Endodermal cell (in vitro differentiated cells): Measurements from ENCODE around the gene GNB1. TPM values are rescaled to one million over a fixed set of nuclear protein-coding genes. Genes with fewer than 3 reads are reported as not detected.
"Not testable (repeated sequence)": the region's sequence is repeated elsewhere in the genome, so short reads cannot be mapped to it uniquely, and the experiment has no call there.

Experiments used
- DNase-seq: peaks from one replicate; pipeline ENCODE4 v3.0.0-alpha.2; 2017
- H3K27ac ChIP-seq: 2 replicates; pipeline ENCODE4 v1.5.1; 2013; ENCODE audit warnings: mild to moderate bottlenecking, low read depth, low read length, moderate library complexity
- H3K27me3 ChIP-seq: 2 replicates; pipeline ENCODE4 v1.6.1; 2013; ENCODE audit warnings: mild to moderate bottlenecking, low read length, moderate library complexity; ENCODE audit not compliant: insufficient read depth, control insufficient read depth, poor library complexity, severe bottlenecking
- H3K36me3 ChIP-seq: 2 replicates; pipeline ENCODE4 v1.7.0; 2013; ENCODE audit warnings: mild to moderate bottlenecking, low read length, moderate library complexity; ENCODE audit not compliant: control insufficient read depth, insufficient read depth
- H3K4me1 ChIP-seq: one replicate; pipeline ENCODE4 v1.7.0; 2013; ENCODE audit warnings: low read length; ENCODE audit not compliant: control insufficient read depth, insufficient read depth
- H3K4me3 ChIP-seq: 2 replicates; pipeline ENCODE4 v1.5.1; 2013; ENCODE audit warnings: mild to moderate bottlenecking, low read length, moderate library complexity
- H3K9ac ChIP-seq: 2 replicates; pipeline ENCODE4 v1.6.1; 2013; ENCODE audit warnings: mild to moderate bottlenecking, low read length, moderate library complexity; ENCODE audit not compliant: poor library complexity, severe bottlenecking; ENCODE audit errors: extremely low read depth
- H3K9me3 ChIP-seq: 2 replicates; pipeline ENCODE4 v1.6.1; 2013; ENCODE audit warnings: mild to moderate bottlenecking, low read length, moderate library complexity; ENCODE audit not compliant: control insufficient read depth
- H3K27ac Mint-ChIP-seq: 2 replicates; pipeline ENCODE4 v1.8.0; 2020; ENCODE audit warnings: mixed read lengths
- H3K27me3 Mint-ChIP-seq: 2 replicates; pipeline ENCODE4 v1.8.0; 2021; ENCODE audit warnings: mild to moderate bottlenecking, mixed read lengths; ENCODE audit not compliant: insufficient read depth
- H3K36me3 Mint-ChIP-seq: 2 replicates; pipeline ENCODE4 v1.8.0; 2020; ENCODE audit warnings: low read depth, mixed read lengths
- H3K4me1 Mint-ChIP-seq: 2 replicates; pipeline ENCODE4 v1.8.0; 2020; ENCODE audit warnings: mixed read lengths
- H3K4me3 Mint-ChIP-seq: 2 replicates; pipeline ENCODE4 v1.8.0; 2020; ENCODE audit warnings: mild to moderate bottlenecking, moderate library complexity, mixed read lengths
- H3K9me3 Mint-ChIP-seq: 2 replicates; pipeline ENCODE4 v1.8.0; 2020; ENCODE audit warnings: mild to moderate bottlenecking, mixed read lengths
- WGBS, 2 experiments: methylation state at CpG; one replicate each; pipeline versions ENCODE4 v1.1.5 to v1.1.7; 2013; ENCODE audit warnings: missing lambda C conversion rate in 2 of 2, mixed read lengths in 1 of 2; ENCODE audit not compliant: insufficient coverage in 1 of 2, insufficient read length in 1 of 2; 5-methylcytosine and 5-hydroxymethylcytosine counted together
- total RNA-seq, 2 donors: library from RNA; stranded (reverse); fragmentation: NEBNext Ultra II Directional in 1 of 2; extraction: Animal tissue kit (Norgen Biotek cat#: 25700) in 1 of 2; gene quantifications; 2 replicates in 1 of 2; 3 replicates in 1 of 2; pipeline ENCODE4 v1.2.1, GENCODE V29; 2021
- TF ChIP-seq, protein P1 (sequence below): fragments of 200-600 bp; sonication (generic); conservative IDR thresholded peaks from 2 replicates; pipeline ENCODE4 v1.5.0; 2021; ENCODE audit warnings: antibody characterized with exemption, mild to moderate bottlenecking

Gene GNB1
- total RNA-seq, 2 donors from 2014 or later: 369 to 371 TPM

DNA sequence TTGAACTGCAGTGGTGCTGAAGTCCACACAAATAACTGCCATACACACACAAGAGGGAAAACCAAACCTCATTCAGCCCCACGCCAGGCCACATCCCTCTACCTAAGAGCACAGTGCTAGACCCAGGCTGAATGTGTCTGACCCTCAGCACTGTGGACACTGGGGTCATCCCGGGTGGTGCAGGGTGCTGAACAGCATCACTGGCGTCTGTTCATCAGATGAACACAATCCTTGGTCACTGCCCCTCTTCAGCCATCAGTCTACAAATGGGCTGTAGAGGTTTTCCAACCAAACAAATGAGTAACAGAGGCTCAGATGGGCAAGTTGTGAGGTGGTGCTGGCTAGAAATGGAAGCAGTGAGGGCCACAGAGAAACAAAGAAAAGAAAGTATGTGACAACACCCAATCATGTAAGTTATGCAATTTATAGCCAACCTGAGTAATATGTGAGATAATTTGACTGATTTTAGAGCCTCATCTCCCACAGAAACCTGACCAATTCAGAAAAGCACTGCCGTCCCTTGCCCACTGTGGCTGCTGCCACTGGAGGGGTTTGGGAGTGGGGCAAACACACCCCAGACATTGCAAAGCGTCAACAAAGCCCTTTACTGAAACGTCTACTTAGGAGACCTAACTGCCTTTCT lies 27.9 kb downstream of the GNB1 start:
- H3K4me3 ChIP-seq: no peak overlapping the region
- H3K36me3 Mint-ChIP-seq: peaks cover 10% of the 10 kb centered on the region
- H3K27me3 ChIP-seq: no peaks in the 10 kb centered on the region
- H3K9me3 Mint-ChIP-seq: no peaks in the 10 kb centered on the region
- H3K27me3 Mint-ChIP-seq: no peaks in the 10 kb centered on the region
- WGBS, 2 experiments: 90 to 96% methylated on average over 4 to 6 of the region's 6 CpGs
- peaks cover 34% of the 10 kb centered on the region for H3K36me3 ChIP-seq
- H3K9ac ChIP-seq: no peak overlapping the region
- H3K4me1 Mint-ChIP-seq: peaks cover 25% of the 10 kb centered on the region
- H3K27ac Mint-ChIP-seq: no peak overlapping the region
- DNase-seq: no peak
- no peak overlapping the region for H3K4me3 Mint-ChIP-seq
- H3K9me3 ChIP-seq: no peaks in the 10 kb centered on the region
- TF ChIP-seq, protein P1, sequence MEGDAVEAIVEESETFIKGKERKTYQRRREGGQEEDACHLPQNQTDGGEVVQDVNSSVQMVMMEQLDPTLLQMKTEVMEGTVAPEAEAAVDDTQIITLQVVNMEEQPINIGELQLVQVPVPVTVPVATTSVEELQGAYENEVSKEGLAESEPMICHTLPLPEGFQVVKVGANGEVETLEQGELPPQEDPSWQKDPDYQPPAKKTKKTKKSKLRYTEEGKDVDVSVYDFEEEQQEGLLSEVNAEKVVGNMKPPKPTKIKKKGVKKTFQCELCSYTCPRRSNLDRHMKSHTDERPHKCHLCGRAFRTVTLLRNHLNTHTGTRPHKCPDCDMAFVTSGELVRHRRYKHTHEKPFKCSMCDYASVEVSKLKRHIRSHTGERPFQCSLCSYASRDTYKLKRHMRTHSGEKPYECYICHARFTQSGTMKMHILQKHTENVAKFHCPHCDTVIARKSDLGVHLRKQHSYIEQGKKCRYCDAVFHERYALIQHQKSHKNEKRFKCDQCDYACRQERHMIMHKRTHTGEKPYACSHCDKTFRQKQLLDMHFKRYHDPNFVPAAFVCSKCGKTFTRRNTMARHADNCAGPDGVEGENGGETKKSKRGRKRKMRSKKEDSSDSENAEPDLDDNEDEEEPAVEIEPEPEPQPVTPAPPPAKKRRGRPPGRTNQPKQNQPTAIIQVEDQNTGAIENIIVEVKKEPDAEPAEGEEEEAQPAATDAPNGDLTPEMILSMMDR: no peak
- H3K4me1 ChIP-seq: no peaks in the 10 kb centered on the region
- H3K27ac ChIP-seq: no peak overlapping the region

DNA sequence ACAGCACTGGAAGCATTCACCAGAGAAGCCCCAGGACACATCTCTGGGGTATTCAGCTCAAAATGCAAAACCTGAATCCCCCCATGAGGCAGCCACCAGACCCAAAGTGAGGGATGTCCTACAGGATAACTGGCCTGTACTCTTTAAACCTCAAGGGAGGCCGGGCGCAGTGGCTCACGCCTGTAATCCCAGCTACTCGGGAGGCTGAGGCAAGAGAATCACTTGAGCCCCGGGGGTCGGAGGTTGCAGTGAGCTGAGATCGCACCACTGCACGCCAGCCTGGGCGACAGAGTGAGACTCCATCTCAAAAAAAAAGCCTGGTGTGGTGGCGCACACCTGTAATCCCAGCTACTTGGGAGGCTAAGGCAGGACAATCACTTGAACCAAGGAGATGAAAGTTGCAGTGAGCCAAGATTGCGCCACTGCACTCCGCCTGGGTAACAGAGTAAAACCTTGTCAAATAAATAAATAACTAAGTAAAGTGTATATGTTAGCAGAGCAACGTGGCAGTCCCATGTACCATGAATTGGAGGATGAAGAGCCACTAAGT lies 29.1 kb downstream of the GNB1 start:
- not testable (repeated sequence) for H3K4me3 Mint-ChIP-seq, H3K4me1 ChIP-seq, H3K27ac ChIP-seq, H3K9ac ChIP-seq, H3K4me3 ChIP-seq, H3K27ac Mint-ChIP-seq, DNase-seq, H3K9me3 Mint-ChIP-seq, H3K9me3 ChIP-seq, H3K27me3 Mint-ChIP-seq, H3K27me3 ChIP-seq
- 95 to 96% methylated on average over 13 of the region's 13 CpGs for WGBS, 2 experiments
- Mint-ChIP-seq H3K36me3 (peaks cover 10% of the 10 kb centered on the region), H3K4me1 (peaks cover 25% of the 10 kb centered on the region)
- peaks cover 39% of the 10 kb centered on the region for H3K36me3 ChIP-seq

DNA sequence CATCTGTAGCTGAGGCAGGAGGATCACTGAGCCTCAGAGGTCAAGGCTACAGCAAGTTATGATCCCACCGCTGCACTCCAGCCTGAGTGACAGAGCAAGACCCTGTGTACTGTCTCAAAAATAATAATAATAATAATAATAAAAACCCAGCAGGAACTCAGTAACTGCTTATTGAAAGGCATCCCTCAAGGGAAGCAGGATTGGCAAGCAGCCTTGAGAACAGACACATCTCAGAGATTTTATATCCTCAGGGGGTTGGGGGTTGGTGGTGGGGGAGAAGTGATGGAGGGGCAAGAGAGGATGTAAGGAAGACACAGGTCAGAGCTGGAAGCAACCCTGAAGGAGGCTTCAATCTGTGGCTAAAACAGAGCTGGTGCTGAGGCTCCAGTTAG lies 29.6 kb downstream of the GNB1 start:
- Mint-ChIP-seq H3K27ac (no peak overlapping the region), H3K36me3 (peaks cover 9% of the 10 kb centered on the region), H3K4me1 (peaks cover 25% of the 10 kb centered on the region), H3K27me3 (no peaks in the 10 kb centered on the region), H3K4me3 (no peak overlapping the region), H3K9me3 (no peaks in the 10 kb centered on the region)
- Histone ChIP-seq H3K27ac (no peak overlapping the region), H3K4me3 (no peak overlapping the region), H3K9me3 (no peaks in the 10 kb centered on the region), H3K36me3 (peaks cover 42% of the 10 kb centered on the region), H3K9ac (no peak overlapping the region), H3K27me3 (no peaks in the 10 kb centered on the region), H3K4me1 (no peaks in the 10 kb centered on the region)
- TF ChIP-seq, protein P1: no peak
- 90% methylated on average over 1 of the region's 1 CpG; no CpG with 5 or more reads in 1 of the 2 experiments for WGBS, 2 experiments
- no peak for DNase-seq

DNA sequence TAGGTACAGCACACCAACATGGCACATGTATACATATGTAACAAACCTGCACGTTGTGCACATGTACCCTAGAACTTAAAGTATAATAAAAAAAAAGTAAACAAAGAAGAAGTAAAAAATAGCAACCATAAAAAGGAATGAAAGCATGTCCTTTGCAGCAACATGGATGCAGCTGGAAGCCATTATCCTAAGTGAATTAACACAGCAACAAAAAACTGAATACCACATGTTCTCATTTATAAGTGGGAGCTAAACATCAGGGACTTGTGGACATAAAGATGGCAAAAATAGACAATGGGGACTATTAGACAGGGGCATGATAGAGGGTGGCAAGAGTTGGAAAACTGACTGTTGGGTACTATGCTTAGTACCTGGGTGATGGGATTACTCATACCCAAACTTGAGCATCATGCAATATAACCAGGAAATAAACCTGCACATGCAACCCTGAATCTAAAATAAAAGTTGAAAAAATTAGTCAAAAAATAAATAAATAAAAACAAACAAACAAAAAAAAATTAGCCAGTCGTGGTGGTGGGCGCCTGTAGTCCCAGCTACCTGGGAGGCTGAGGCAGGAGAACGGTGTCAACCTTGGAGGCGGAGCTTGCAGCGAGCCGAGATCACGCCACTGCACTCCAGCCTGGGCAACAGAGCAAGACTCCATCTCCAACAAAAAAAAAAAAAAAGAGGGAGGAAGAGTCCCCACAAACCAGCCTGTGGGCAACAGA lies 30.8 kb downstream of the GNB1 start:
- H3K9ac ChIP-seq, H3K4me3 ChIP-seq, H3K4me3 Mint-ChIP-seq, H3K9me3 ChIP-seq, DNase-seq, H3K27me3 ChIP-seq, H3K36me3 Mint-ChIP-seq, H3K9me3 Mint-ChIP-seq, H3K4me1 ChIP-seq, H3K27me3 Mint-ChIP-seq: not testable (repeated sequence)
- Mint-ChIP-seq H3K4me1 (peaks cover 25% of the 10 kb centered on the region), H3K27ac (peak overlapping the region; percentile 77)
- WGBS, 2 experiments: 92 to 100% methylated on average over 1 to 8 of the region's 8 CpGs
- H3K36me3 ChIP-seq: peaks cover 38% of the 10 kb centered on the region
- peak overlapping the region; percentile 38 for H3K27ac ChIP-seq
